Mammary epithelial cell (primary cell): Measurements from ENCODE around the gene CAMTA1.

Experiments
- EZH2 ChIP-seq: IDR thresholded peaks from 2 replicates; pipeline ENCODE4 v1.6.1; 2012; ENCODE audit warnings: low read length, inconsistent platforms, borderline replicate concordance
- TF ChIP-seq, protein P1 (sequence below), 2 donors: IDR thresholded peaks in 1 of 2; conservative IDR thresholded peaks in 1 of 2; 2 replicates each; pipeline ENCODE4 v1.5.1; 2011 to 2012; ENCODE audit warnings: inconsistent platforms in 2 of 2, low read length in 2 of 2, mild to moderate bottlenecking in 2 of 2, control low read depth in 1 of 2, low read depth in 1 of 2; ENCODE audit not compliant: insufficient read depth in 1 of 2; ENCODE audit errors: extremely low read depth in 1 of 2

DNA sequence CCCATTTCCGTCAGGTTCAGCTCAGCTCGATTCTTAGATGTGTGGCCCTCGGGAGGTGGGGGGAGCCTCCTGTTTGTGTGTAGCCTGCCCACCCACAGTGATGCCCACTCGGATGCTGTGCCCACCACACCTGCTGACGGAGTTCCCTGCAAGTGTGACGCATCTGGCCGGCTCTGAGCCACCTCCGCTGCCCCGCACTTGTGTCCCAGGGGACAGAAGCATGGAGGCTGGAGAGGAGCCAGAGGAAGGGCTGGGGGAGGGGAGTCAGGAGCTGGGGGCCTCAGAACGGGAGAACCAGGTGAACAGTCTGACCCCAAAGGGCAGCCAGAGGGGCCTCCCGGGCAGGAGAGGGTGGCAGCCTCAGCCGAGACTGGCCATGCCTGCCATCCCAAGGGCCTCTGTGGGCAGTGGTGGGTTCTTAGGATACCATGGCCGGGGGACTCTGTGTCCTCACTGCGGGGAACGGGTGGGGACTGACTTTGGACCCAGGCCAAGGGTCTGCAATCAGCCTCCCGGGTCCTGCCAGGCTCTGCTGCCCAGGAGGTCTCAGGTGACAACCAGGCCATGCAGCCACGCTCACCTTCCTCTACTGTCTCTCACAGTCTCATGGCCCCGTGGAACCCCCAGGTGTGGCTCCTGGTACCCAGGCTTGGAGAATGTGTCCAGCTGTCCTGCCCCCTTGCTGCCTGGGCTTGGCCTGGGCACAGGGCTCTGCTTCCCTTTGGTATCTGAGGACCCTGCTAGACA, 718.6 kb downstream of the CAMTA1 start:
- TF ChIP-seq EZH2 = no peak
- TF ChIP-seq, protein P1, sequence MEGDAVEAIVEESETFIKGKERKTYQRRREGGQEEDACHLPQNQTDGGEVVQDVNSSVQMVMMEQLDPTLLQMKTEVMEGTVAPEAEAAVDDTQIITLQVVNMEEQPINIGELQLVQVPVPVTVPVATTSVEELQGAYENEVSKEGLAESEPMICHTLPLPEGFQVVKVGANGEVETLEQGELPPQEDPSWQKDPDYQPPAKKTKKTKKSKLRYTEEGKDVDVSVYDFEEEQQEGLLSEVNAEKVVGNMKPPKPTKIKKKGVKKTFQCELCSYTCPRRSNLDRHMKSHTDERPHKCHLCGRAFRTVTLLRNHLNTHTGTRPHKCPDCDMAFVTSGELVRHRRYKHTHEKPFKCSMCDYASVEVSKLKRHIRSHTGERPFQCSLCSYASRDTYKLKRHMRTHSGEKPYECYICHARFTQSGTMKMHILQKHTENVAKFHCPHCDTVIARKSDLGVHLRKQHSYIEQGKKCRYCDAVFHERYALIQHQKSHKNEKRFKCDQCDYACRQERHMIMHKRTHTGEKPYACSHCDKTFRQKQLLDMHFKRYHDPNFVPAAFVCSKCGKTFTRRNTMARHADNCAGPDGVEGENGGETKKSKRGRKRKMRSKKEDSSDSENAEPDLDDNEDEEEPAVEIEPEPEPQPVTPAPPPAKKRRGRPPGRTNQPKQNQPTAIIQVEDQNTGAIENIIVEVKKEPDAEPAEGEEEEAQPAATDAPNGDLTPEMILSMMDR (conservative IDR thresholded peaks at IDR 0.05 in 1 of 2, IDR thresholded peaks at IDR 0.05 in 1 of 2; ENCODE audit: extremely low read depth in 1 of 2, insufficient read depth in 1 of 2, low read depth in 1 of 2, low read length in 2 of 2) = no peak
